ENCODE results near the gene GRAMD1A. TPM values are rescaled to one million over a fixed set of nuclear protein-coding genes. Genes with fewer than 3 reads are reported as not detected.

Gene GRAMD1A
- total RNA-seq, 4 donors from 2014 or later: 4.6 to 23.3 (median 8.8) TPM

GRCh38 chr19:35074426-35075201 lies 74.5 kb downstream of the GRAMD1A start:
- Histone ChIP-seq H3K36me3 (no peaks in the 10 kb centered on the region), H3K4me3 (no peak overlapping the region), H3K4me1 (no peaks in the 10 kb centered on the region), H3K27me3 (no peaks in the 10 kb centered on the region), H3K27ac (no peak overlapping the region), H3K9me3 (peaks cover 0 to 10% (median 7%) of the 10 kb centered on the region in 3 donors)
- DNase-seq: no peak
- intact Hi-C loops (cut with DNase I): no loop called here
- WGBS, 2 donors: 87 to 90% methylated on average over 11 to 13 of the region's 21 CpGs
- TF ChIP-seq, protein P1, sequence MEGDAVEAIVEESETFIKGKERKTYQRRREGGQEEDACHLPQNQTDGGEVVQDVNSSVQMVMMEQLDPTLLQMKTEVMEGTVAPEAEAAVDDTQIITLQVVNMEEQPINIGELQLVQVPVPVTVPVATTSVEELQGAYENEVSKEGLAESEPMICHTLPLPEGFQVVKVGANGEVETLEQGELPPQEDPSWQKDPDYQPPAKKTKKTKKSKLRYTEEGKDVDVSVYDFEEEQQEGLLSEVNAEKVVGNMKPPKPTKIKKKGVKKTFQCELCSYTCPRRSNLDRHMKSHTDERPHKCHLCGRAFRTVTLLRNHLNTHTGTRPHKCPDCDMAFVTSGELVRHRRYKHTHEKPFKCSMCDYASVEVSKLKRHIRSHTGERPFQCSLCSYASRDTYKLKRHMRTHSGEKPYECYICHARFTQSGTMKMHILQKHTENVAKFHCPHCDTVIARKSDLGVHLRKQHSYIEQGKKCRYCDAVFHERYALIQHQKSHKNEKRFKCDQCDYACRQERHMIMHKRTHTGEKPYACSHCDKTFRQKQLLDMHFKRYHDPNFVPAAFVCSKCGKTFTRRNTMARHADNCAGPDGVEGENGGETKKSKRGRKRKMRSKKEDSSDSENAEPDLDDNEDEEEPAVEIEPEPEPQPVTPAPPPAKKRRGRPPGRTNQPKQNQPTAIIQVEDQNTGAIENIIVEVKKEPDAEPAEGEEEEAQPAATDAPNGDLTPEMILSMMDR (IDR thresholded peaks at IDR 0.05): no peak
- no peak for TF ChIP-seq POLR2A (IDR thresholded peaks at IDR 0.05)

- no peak overlapping the region for H3K27ac ChIP-seq
- intact Hi-C loops (cut with DNase I): no loop called here
- TF ChIP-seq POLR2A (IDR thresholded peaks at IDR 0.05): no peak
- TF ChIP-seq, protein P1 (IDR thresholded peaks at IDR 0.05): no peak
- H3K36me3 ChIP-seq: no peaks in the 10 kb centered on the region
- no peaks in the 10 kb centered on the region for H3K4me1 ChIP-seq
- H3K4me3 ChIP-seq: no peak overlapping the region
- WGBS, 2 donors: 79 to 88% methylated on average over 12 to 18 of the region's 21 CpGs
- no peaks in the 10 kb centered on the region for H3K27me3 ChIP-seq
- H3K9me3 ChIP-seq: peaks cover 0 to 4% (median 4%) of the 10 kb centered on the region in 3 donors
- DNase-seq: no peak
These were observed 75.3 kb downstream of the GRAMD1A start for GRCh38 chr19:35075202-35076025.

- H3K4me3 ChIP-seq: no peak overlapping the region
- H3K36me3 ChIP-seq: no peaks in the 10 kb centered on the region
- no peak for DNase-seq
- WGBS, 2 donors: no CpG with 5 or more reads among the region's 6 CpGs
- H3K4me1 ChIP-seq: no peaks in the 10 kb centered on the region
- intact Hi-C loops (cut with DNase I): no loop called here
- no peak overlapping the region for H3K27ac ChIP-seq
- no peaks in the 10 kb centered on the region for H3K27me3 ChIP-seq
- no peak for TF ChIP-seq POLR2A (IDR thresholded peaks at IDR 0.05)
- TF ChIP-seq, protein P1 (IDR thresholded peaks at IDR 0.05): no peak
- H3K9me3 ChIP-seq: no peaks in the 10 kb centered on the region
These were observed 75.9 kb downstream of the GRAMD1A start for GRCh38 chr19:35076026-35076370.

Other genes starting within 250 kb of the GRAMD1A start
- gene ZNF599, start 227.1 kb upstream of the GRAMD1A start, total RNA-seq: 1 to 10 TPM; 1.9 to 6.1 (median 2.6) TPM
- 10 to 100 TPM in 1 of 4 donors, 1 to 10 TPM in 1, under 1 TPM in 2; 0.26 to 30.2 (median 1.3) TPM for gene ZNF30, start 73.4 kb upstream of the GRAMD1A start, total RNA-seq
- gene ZNF792, start 36.1 kb upstream of the GRAMD1A start, total RNA-seq: 1 to 10 TPM; 1.0 to 4.6 (median 2.7) TPM
- gene SCN1B, start 30.1 kb downstream of the GRAMD1A start, total RNA-seq: 1 to 10 TPM in 2 of 4 donors, under 1 TPM in 1, not detected in 1; 0.26 to 5.9 (median 1.2) TPM
- gene HPN, start 41.4 kb downstream of the GRAMD1A start, total RNA-seq: under 1 TPM in 2 of 4 donors, not detected in 2; 0.19 to 0.47 TPM
- 100 to 1,000 TPM; 282 to 837 (median 489) TPM for gene FXYD3, start 115.5 kb downstream of the GRAMD1A start, total RNA-seq
- 1 to 10 TPM; 1.3 to 8.2 (median 1.6) TPM for gene LGI4, start 134.7 kb downstream of the GRAMD1A start, total RNA-seq
- 10 to 100 TPM in 2 of 4 donors, 1 to 10 TPM in 1, not detected in 1; 3.9 to 29.9 (median 10.1) TPM for gene FXYD1, start 138.5 kb downstream of the GRAMD1A start, total RNA-seq
- not detected for gene FXYD7, start 142.9 kb downstream of the GRAMD1A start, total RNA-seq
- gene FXYD5, start 154.4 kb downstream of the GRAMD1A start, total RNA-seq: 100 to 1,000 TPM in 1 of 4 donors, 10 to 100 TPM in 3; 39.3 to 146 (median 45.7) TPM
- gene FAM187B, start 228.4 kb downstream of the GRAMD1A start, total RNA-seq: not detected
- gene LSR, start 248.7 kb downstream of the GRAMD1A start, total RNA-seq: 100 to 1,000 TPM in 1 of 4 donors, 10 to 100 TPM in 3; 36.0 to 113 (median 79.4) TPM

All from esophagus squamous epithelium (tissue), 5 donors.